Anterior cingulate cortex (tissue), 58 donors: ENCODE data around the gene RPS15.
A peak's percentile ranks its signal among the peaks of the same experiment; 100 is the strongest.

Experiments used
- DNase-seq, 58 donors: peaks; one replicate each; lab custom pipeline; 2025; lab: John Stamatoyannopoulos, UW

Gene RPS15

GRCh38 chr19:1449467-1450442 lies 11.6 kb downstream of the RPS15 start, which contains the start of gene APC2:
Gene APC2, plus strand, starts transcription at chr19:1450121. Its CDS starts 2,881 bp downstream, at chr19:1453002.
- DNase-seq = peak; percentile 32 to 93 (median 82)

GRCh38 chr19:1450735-1451731 lies 12.8 kb downstream of the RPS15 start:
- peak in 42 of 58 donors; percentile 21 to 85 (median 55) for DNase-seq

GRCh38 chr19:1451916-1452801 lies 14.0 kb downstream of the RPS15 start:
- peak in 57 of 58 donors; percentile 13 to 90 (median 71) for DNase-seq

- DNase-seq = peak in 2 of 58 donors; percentile 24 to 54
Observed at GRCh38 chr19:1452802-1453524, 14.8 kb downstream of the RPS15 start.

- peak; percentile 37 to 98 (median 93) for DNase-seq
Observed at GRCh38 chr19:1453525-1454364, 15.5 kb downstream of the RPS15 start.

GRCh38 chr19:1455002-1455335 lies 16.8 kb downstream of the RPS15 start:
- DNase-seq = no peak

GRCh38 chr19:1455336-1456120 lies 17.3 kb downstream of the RPS15 start:
- peak in 14 of 58 donors; percentile 8 to 73 (median 28) for DNase-seq

- DNase-seq = no peak
Observed at GRCh38 chr19:1456121-1456900, 18.1 kb downstream of the RPS15 start.

GRCh38 chr19:1457031-1457739 lies 19.0 kb downstream of the RPS15 start:
- DNase-seq = no peak

GRCh38 chr19:1457892-1458291 lies 19.7 kb downstream of the RPS15 start:
- DNase-seq = no peak

GRCh38 chr19:1459479-1459878 lies 21.3 kb downstream of the RPS15 start:
- DNase-seq = no peak

GRCh38 chr19:1460033-1460995 lies 22.1 kb downstream of the RPS15 start:
- no peak for DNase-seq

- DNase-seq = no peak
Observed at GRCh38 chr19:1461862-1462261, 23.7 kb downstream of the RPS15 start.

GRCh38 chr19:1465191-1466016 lies 27.2 kb downstream of the RPS15 start:
- peak in 10 of 58 donors; percentile 12 to 50 (median 35) for DNase-seq
